ENCODE results near the gene DEFB118. TPM values are rescaled to one million over a fixed set of nuclear protein-coding genes. Genes with fewer than 3 reads are reported as not detected.

Gene DEFB118
- total and polyA plus RNA-seq, 10 of the 15 experiments (the other 5 are each of a cell fraction or from before 2014, with no cell fraction given), result not detected

- ChIA-PET POLR2A (no interaction called here), SMC1A (ENCODE audit: uncharacterized antibody, unreplicated experiment) (no interaction called here), CTCF (no interaction called here), RAD21 (ENCODE audit: unreplicated experiment) (no interaction called here)
- Histone ChIP-seq H3K4me2 (ENCODE audit: control insufficient read depth, insufficient read depth) (no peak overlapping the region), H3K27ac (ENCODE audit: control insufficient read depth, insufficient read depth) (no peak overlapping the region), H3K4me1 (ENCODE audit: control insufficient read depth, insufficient read depth, low read length) (no peaks in the 10 kb centered on the region), H4K20me1 (ENCODE audit: control insufficient read depth, insufficient read depth) (no peaks in the 10 kb centered on the region), H3K27me3 (replicated peaks in 1 of 2; ENCODE audit: control insufficient read depth in 2 of 2, insufficient read depth in 2 of 2, low read length in 1 of 2) (no peaks in the 10 kb centered on the region), H3K79me2 (ENCODE audit: control insufficient read depth, insufficient read depth, low read length) (no peaks in the 10 kb centered on the region), H3K36me3 (ENCODE audit: control insufficient read depth in 2 of 2, insufficient read depth in 2 of 2, low read length in 1 of 2) (no peaks in the 10 kb centered on the region), H3K4me3 (no peak overlapping the region), H3K9ac (ENCODE audit: control insufficient read depth, insufficient read depth, low read length) (no peak overlapping the region), H3K9me3 (replicated peaks; ENCODE audit: control insufficient read depth, insufficient read depth, low read length) (no peaks in the 10 kb centered on the region), H2AFZ (ENCODE audit: control insufficient read depth, low read depth, low read length) (no peak overlapping the region)
- DNase-seq (ENCODE audit: low read depth, low spot score) (no peak), FAIRE-seq (no peak), ATAC-seq (no peak)
- intact Hi-C loops (cut with micrococcal nuclease; ENCODE audit: unreplicated experiment) (no loop called here), in situ Hi-C loops (cut with MboI) (no loop called here)
- no TSS peak for BruUV-seq (replicated peaks)
- WGBS (ENCODE audit: insufficient coverage, insufficient replicate concordance, low lambda C conversion rate, missing lambda C conversion rate), result 38% methylated on average over 7 of the region's 7 CpGs
- TF ChIP-seq MEF2A (IDR thresholded peaks at IDR 0.05; ENCODE audit: insufficient read depth, low read depth, low read length), result no peak
- TF ChIP-seq ZBTB4 (CRISPR knock-in tag; IDR thresholded peaks at IDR 0.05), result no peak
- TF ChIP-seq MTA2 (IDR thresholded peaks at IDR 0.05; ENCODE audit: low read depth), result no peak
- TF ChIP-seq BMI1 (IDR thresholded peaks at IDR 0.05; ENCODE audit: borderline replicate concordance), result no peak
- no peak for TF ChIP-seq MYC (IDR thresholded peaks at IDR 0.05; ENCODE audit: insufficient read depth, insufficient read length, insufficient replicate concordance, low read length, severe bottlenecking)
- no peak for TF ChIP-seq BRCA1 (IDR thresholded peaks at IDR 0.05; ENCODE audit: low read depth, low read length)
- no peak for TF ChIP-seq ZNF274 (IDR thresholded peaks at IDR 0.05; ENCODE audit: insufficient read depth, insufficient read length)
- no peak for TF ChIP-seq ASH2L (IDR thresholded peaks at IDR 0.05; ENCODE audit: borderline replicate concordance, low read depth)
- TF ChIP-seq JUNB (IDR thresholded peaks at IDR 0.05), result no peak
- no peak for TF ChIP-seq CHD4 (IDR thresholded peaks at IDR 0.05)
- no peak for TF ChIP-seq SIX5 (IDR thresholded peaks at IDR 0.05; ENCODE audit: low read depth, low read length, severe bottlenecking)
- no peak for TF ChIP-seq HDGF (IDR thresholded peaks at IDR 0.05)
- TF ChIP-seq CREM (IDR thresholded peaks at IDR 0.05; ENCODE audit: low read depth), result no peak
- no peak for TF ChIP-seq RUNX3 (IDR thresholded peaks at IDR 0.05; ENCODE audit: low read length)
- TF ChIP-seq CBFB (IDR thresholded peaks at IDR 0.05; ENCODE audit: low read depth), result no peak
- TF ChIP-seq RFX5 (IDR thresholded peaks at IDR 0.05; ENCODE audit: low read depth, low read length), result no peak
Measured at GRCh38 chr20:31418307-31418706, 49.9 kb downstream of the DEFB118 start.

Small RNAs within 50 kb of the gene (small RNA-seq; reads per million reads assigned to genes)
- gene DEFB117 (not detected), gene RF00561 (not detected), gene RNA5SP480 (not detected)

Other genes with a start within 250 kb of the DEFB118 start
Only the 7 nearest of the 9 such genes appear.
- not detected in 2 replicates for gene DEFB115, start 110.9 kb upstream of the DEFB118 start, total RNA-seq (2014; rRNA removed)
- gene DEFB115, start 110.9 kb upstream of the DEFB118 start, total RNA-seq (2014; rRNA removed; fragmentation: Illumina TruSeq; extraction: Trizol), result not detected in 2 replicates
- gene DEFB115, start 110.9 kb upstream of the DEFB118 start, total RNA-seq (2021), result not detected in 2 replicates
- not detected in 2 replicates for gene DEFB115, start 110.9 kb upstream of the DEFB118 start, polyA plus RNA-seq (2011; rRNA removed)
- not detected in 2 replicates for gene DEFB115, start 110.9 kb upstream of the DEFB118 start, polyA plus RNA-seq (2014; fragmentation: Illumina TruSeq; extraction: Trizol)
- not detected for gene DEFB115, start 110.9 kb upstream of the DEFB118 start, polyA plus RNA-seq (2014; fragmentation: Nextera tagmentation; extraction: Ambion mirVana)
- gene DEFB115, start 110.9 kb upstream of the DEFB118 start, polyA plus RNA-seq (2014; rRNA removed), result not detected in 2 replicates
- gene DEFB115, start 110.9 kb upstream of the DEFB118 start, polyA plus RNA-seq (2016; fragmentation: Nextera tagmentation; extraction: Ambion mirVana), result not detected
- not detected in 2 replicates for gene DEFB116, start 60.0 kb upstream of the DEFB118 start, total RNA-seq (2014; rRNA removed)
- not detected in 2 replicates for gene DEFB116, start 60.0 kb upstream of the DEFB118 start, total RNA-seq (2014; rRNA removed; fragmentation: Illumina TruSeq; extraction: Trizol)
- not detected in 2 replicates for gene DEFB116, start 60.0 kb upstream of the DEFB118 start, total RNA-seq (2021)
- not detected in 2 replicates for gene DEFB116, start 60.0 kb upstream of the DEFB118 start, polyA plus RNA-seq (2011; rRNA removed)
- gene DEFB116, start 60.0 kb upstream of the DEFB118 start, polyA plus RNA-seq (2014; fragmentation: Illumina TruSeq; extraction: Trizol), result not detected in 2 replicates
- not detected for gene DEFB116, start 60.0 kb upstream of the DEFB118 start, polyA plus RNA-seq (2014; fragmentation: Nextera tagmentation; extraction: Ambion mirVana)
- not detected in 2 replicates for gene DEFB116, start 60.0 kb upstream of the DEFB118 start, polyA plus RNA-seq (2014; rRNA removed)
- gene DEFB116, start 60.0 kb upstream of the DEFB118 start, polyA plus RNA-seq (2016; fragmentation: Nextera tagmentation; extraction: Ambion mirVana), result not detected
- not detected in 2 replicates for gene DEFB119, start 22.0 kb downstream of the DEFB118 start, total RNA-seq (2014; rRNA removed)
- not detected in 2 replicates for gene DEFB119, start 22.0 kb downstream of the DEFB118 start, total RNA-seq (2014; rRNA removed; fragmentation: Illumina TruSeq; extraction: Trizol)
- not detected in 2 replicates for gene DEFB119, start 22.0 kb downstream of the DEFB118 start, total RNA-seq (2021)
- gene DEFB119, start 22.0 kb downstream of the DEFB118 start, polyA plus RNA-seq (2011; rRNA removed), result not detected in 2 replicates
- gene DEFB119, start 22.0 kb downstream of the DEFB118 start, polyA plus RNA-seq (2014; fragmentation: Illumina TruSeq; extraction: Trizol), result not detected in 2 replicates
- not detected for gene DEFB119, start 22.0 kb downstream of the DEFB118 start, polyA plus RNA-seq (2014; fragmentation: Nextera tagmentation; extraction: Ambion mirVana)
- not detected in 2 replicates for gene DEFB119, start 22.0 kb downstream of the DEFB118 start, polyA plus RNA-seq (2014; rRNA removed)
- gene DEFB119, start 22.0 kb downstream of the DEFB118 start, polyA plus RNA-seq (2016; fragmentation: Nextera tagmentation; extraction: Ambion mirVana), result not detected
- gene DEFB121, start 37.6 kb downstream of the DEFB118 start, total RNA-seq (2014; rRNA removed), result not detected in 2 replicates
- gene DEFB121, start 37.6 kb downstream of the DEFB118 start, total RNA-seq (2014; rRNA removed; fragmentation: Illumina TruSeq; extraction: Trizol), result not detected in 2 replicates
- not detected in 2 replicates for gene DEFB121, start 37.6 kb downstream of the DEFB118 start, total RNA-seq (2021)
- not detected in 2 replicates for gene DEFB121, start 37.6 kb downstream of the DEFB118 start, polyA plus RNA-seq (2011; rRNA removed)
- not detected in 2 replicates for gene DEFB121, start 37.6 kb downstream of the DEFB118 start, polyA plus RNA-seq (2014; fragmentation: Illumina TruSeq; extraction: Trizol)
- gene DEFB121, start 37.6 kb downstream of the DEFB118 start, polyA plus RNA-seq (2014; fragmentation: Nextera tagmentation; extraction: Ambion mirVana), result not detected
- gene DEFB121, start 37.6 kb downstream of the DEFB118 start, polyA plus RNA-seq (2014; rRNA removed), result not detected in 2 replicates
- not detected for gene DEFB121, start 37.6 kb downstream of the DEFB118 start, polyA plus RNA-seq (2016; fragmentation: Nextera tagmentation; extraction: Ambion mirVana)
- gene DEFB123, start 72.0 kb downstream of the DEFB118 start, total RNA-seq (2014; rRNA removed), result not detected in 2 replicates
- gene DEFB123, start 72.0 kb downstream of the DEFB118 start, total RNA-seq (2014; rRNA removed; fragmentation: Illumina TruSeq; extraction: Trizol), result not detected in 2 replicates
- not detected in 2 replicates for gene DEFB123, start 72.0 kb downstream of the DEFB118 start, total RNA-seq (2021)
- gene DEFB123, start 72.0 kb downstream of the DEFB118 start, polyA plus RNA-seq (2011; rRNA removed), result not detected in 2 replicates
- not detected in 2 replicates for gene DEFB123, start 72.0 kb downstream of the DEFB118 start, polyA plus RNA-seq (2014; fragmentation: Illumina TruSeq; extraction: Trizol)
- not detected for gene DEFB123, start 72.0 kb downstream of the DEFB118 start, polyA plus RNA-seq (2014; fragmentation: Nextera tagmentation; extraction: Ambion mirVana)
- gene DEFB123, start 72.0 kb downstream of the DEFB118 start, polyA plus RNA-seq (2014; rRNA removed), result not detected in 2 replicates
- gene DEFB123, start 72.0 kb downstream of the DEFB118 start, polyA plus RNA-seq (2016; fragmentation: Nextera tagmentation; extraction: Ambion mirVana), result not detected
- gene DEFB124, start 106.5 kb downstream of the DEFB118 start, total RNA-seq (2014; rRNA removed), result not detected in 2 replicates
- not detected in 2 replicates for gene DEFB124, start 106.5 kb downstream of the DEFB118 start, total RNA-seq (2014; rRNA removed; fragmentation: Illumina TruSeq; extraction: Trizol)
- not detected in 2 replicates for gene DEFB124, start 106.5 kb downstream of the DEFB118 start, total RNA-seq (2021)
- gene DEFB124, start 106.5 kb downstream of the DEFB118 start, polyA plus RNA-seq (2011; rRNA removed), result not detected in 2 replicates
- not detected in 2 replicates for gene DEFB124, start 106.5 kb downstream of the DEFB118 start, polyA plus RNA-seq (2014; fragmentation: Illumina TruSeq; extraction: Trizol)
- gene DEFB124, start 106.5 kb downstream of the DEFB118 start, polyA plus RNA-seq (2014; fragmentation: Nextera tagmentation; extraction: Ambion mirVana), result not detected
- gene DEFB124, start 106.5 kb downstream of the DEFB118 start, polyA plus RNA-seq (2014; rRNA removed), result not detected in 2 replicates
- gene DEFB124, start 106.5 kb downstream of the DEFB118 start, polyA plus RNA-seq (2016; fragmentation: Nextera tagmentation; extraction: Ambion mirVana), result not detected
- gene REM1, start 106.7 kb downstream of the DEFB118 start, total RNA-seq (2014; rRNA removed), result not detected in 2 replicates
- gene REM1, start 106.7 kb downstream of the DEFB118 start, total RNA-seq (2014; rRNA removed; fragmentation: Illumina TruSeq; extraction: Trizol), result not detected in 2 replicates
- not detected in 2 replicates for gene REM1, start 106.7 kb downstream of the DEFB118 start, total RNA-seq (2021)
- not detected in 2 replicates for gene REM1, start 106.7 kb downstream of the DEFB118 start, polyA plus RNA-seq (2011; rRNA removed)
- not detected in 2 replicates for gene REM1, start 106.7 kb downstream of the DEFB118 start, polyA plus RNA-seq (2014; fragmentation: Illumina TruSeq; extraction: Trizol)
- not detected for gene REM1, start 106.7 kb downstream of the DEFB118 start, polyA plus RNA-seq (2014; fragmentation: Nextera tagmentation; extraction: Ambion mirVana)
- not detected in 2 replicates for gene REM1, start 106.7 kb downstream of the DEFB118 start, polyA plus RNA-seq (2014; rRNA removed)
- not detected for gene REM1, start 106.7 kb downstream of the DEFB118 start, polyA plus RNA-seq (2016; fragmentation: Nextera tagmentation; extraction: Ambion mirVana)

Measured in GM12878 (cell line).